Ramos (cell line): ENCODE data around the gene NELFCD.

ENCODE experiments used
- in situ Hi-C: fragments of 300-500 bp; cut with MboI; formaldehyde crosslinking; loops from one replicate; pipeline ENCODE4 v1.14.3; 2022; ENCODE audit warnings: low sequenced_read_pairs; ENCODE audit not compliant: unreplicated experiment

The NELFCD gene

GRCh38 chr20:58971429-58971828 lies 9.6 kb upstream of the NELFCD start:
- in situ Hi-C loops, result no loop called here

- in situ Hi-C loops, result no loop called here
Observed at GRCh38 chr20:58973179-58973578, 7.9 kb upstream of the NELFCD start.

- in situ Hi-C loops, result no loop called here
Observed at GRCh38 chr20:58973866-58974265, 7.2 kb upstream of the NELFCD start.

- in situ Hi-C loops, result no loop called here
Observed at GRCh38 chr20:58975353-58975752, 5.7 kb upstream of the NELFCD start.

- in situ Hi-C loops, result no loop called here
Observed at GRCh38 chr20:58976061-58976730, 4.9 kb upstream of the NELFCD start.

DNA sequence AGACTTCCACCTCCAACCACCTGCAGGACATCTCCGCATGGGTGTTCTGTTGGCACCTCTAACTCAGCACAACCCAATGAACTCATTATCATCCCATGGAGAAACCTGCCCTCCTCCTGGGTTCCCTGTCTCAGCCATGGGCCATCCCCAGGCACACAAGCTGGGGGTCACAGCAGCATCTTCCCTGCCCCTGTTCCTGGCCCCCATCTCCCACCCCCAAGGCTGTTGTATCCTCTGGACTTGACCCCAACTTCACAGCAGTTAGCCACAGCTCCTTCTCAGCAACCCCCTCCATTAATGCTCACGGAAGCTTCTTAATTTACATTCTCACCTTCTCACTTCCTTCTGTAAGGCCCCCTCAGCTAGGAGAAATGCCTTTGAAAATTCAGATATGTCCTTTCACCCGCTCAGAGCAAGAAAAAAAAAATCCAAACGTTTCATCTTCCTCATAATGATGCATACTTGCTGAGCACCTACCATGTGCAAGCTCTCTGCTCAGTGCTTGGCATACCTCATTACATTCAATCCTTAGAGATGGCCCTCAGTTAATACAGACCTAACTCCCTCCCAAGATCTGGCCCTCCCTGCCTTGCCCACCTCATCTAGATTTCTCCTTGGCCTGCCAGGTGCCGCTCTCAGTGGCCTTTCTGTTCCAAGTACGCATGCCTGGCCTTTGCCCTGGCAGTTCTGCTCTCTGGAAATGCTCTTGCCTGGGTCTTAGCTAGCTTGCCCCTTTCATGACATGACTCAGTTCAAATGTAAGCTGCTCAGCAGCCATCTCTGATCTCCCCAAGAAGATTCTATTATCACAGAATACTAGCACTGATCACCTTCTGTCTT lies 2.5 kb upstream of the NELFCD start:
- in situ Hi-C loops, result no loop called here

DNA sequence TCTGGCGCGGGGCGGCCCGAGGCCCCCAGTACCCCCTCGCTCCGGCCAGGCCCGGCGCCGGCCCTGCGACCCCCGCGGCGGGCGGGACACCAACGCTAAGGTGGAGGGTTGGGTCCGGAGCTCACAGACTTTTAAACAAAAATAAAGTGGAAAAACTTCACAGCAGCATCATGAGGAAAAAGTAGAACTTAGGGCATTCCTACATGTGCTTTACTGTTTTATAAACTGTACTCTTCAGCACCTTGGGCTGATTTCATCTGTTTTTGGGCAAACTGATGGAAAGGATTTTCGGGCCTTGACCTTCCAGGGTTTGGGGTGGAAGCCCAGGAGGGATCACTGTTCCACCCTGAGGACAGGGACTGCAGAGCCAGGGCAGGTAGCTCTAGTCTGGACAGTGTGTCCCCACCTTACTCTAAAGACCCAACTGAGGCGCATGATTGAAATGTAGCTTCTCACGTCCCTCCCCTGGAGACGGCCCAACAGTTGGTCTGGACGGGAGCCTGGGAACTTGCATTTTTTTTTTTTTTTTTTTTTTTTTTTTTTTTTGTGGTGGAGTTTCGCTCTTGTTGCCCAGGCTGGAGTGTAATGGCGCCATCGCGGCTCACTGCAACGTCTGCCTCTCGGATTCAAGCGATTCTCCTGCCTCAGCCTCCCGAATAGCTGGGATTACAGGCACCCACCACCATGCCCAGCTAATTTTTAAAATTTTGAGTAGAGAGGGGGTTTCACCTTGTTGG lies 740 bp downstream of the NELFCD start:
- in situ Hi-C loops, result loop anchor here (5.0 kb wide), 1 partner anchor 74 kb away; no protein-coding TSS in a partner anchor

- in situ Hi-C loops, result loop anchor here (5.0 kb wide), 1 partner anchor 75 kb away; no protein-coding TSS in a partner anchor
Observed at GRCh38 chr20:58982406-58983114, 1.5 kb downstream of the NELFCD start.

GRCh38 chr20:58983115-58983468 lies 2.0 kb downstream of the NELFCD start:
- in situ Hi-C loops, result loop anchor here (5.0 kb wide), 1 partner anchor 76 kb away; no protein-coding TSS in a partner anchor

GRCh38 chr20:58984691-58985090 lies 3.6 kb downstream of the NELFCD start:
- in situ Hi-C loops, result loop anchor here (5.0 kb wide), 1 partner anchor 77 kb away; no protein-coding TSS in a partner anchor

- in situ Hi-C loops, result no loop called here
Observed at GRCh38 chr20:58985656-58986055, 4.6 kb downstream of the NELFCD start.

- in situ Hi-C loops, result no loop called here
Observed at GRCh38 chr20:58986286-58986967, 5.4 kb downstream of the NELFCD start.

- in situ Hi-C loops, result no loop called here
Observed at GRCh38 chr20:58986968-58987517, 6.0 kb downstream of the NELFCD start.

DNA sequence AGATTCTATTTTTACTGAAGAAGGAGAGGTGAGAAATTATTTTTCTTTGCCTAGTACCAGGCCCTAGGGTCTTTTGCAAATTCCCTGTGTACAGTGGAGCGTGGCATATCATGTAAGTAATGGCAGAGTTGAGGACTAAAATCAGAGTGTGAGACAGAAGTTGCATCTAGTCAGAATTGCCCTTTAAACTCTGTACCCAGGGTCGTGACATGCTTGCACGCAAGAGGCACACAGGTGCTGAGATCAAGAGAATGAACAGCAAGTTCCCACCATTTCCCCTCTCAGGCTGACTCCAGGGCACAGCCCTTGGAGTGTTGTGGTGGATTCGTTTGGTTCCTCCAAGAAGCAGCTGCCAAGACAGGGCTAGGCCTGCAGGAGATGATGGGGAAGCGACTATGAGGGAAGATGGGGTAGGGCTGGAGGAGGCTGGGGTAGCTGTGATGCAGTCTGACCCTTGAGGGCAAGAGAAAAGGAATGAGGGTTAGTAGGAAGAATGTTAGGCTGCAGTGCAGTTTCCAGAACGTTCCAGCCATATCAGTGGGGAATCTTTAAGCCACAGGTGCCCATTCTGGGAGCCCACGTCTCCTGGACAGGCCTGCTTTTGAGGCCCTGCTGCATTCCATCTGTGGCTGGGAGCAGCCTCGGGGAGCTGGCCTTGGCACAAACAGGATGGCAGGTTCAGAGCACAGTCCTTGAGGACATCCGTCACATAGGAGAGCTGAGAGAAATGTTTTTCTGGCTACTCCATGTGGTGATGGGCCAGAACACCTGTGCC lies 6.9 kb downstream of the NELFCD start:
- in situ Hi-C loops, result no loop called here

- in situ Hi-C loops, result no loop called here
Observed at GRCh38 chr20:58988565-58988882, 7.5 kb downstream of the NELFCD start.

- in situ Hi-C loops, result no loop called here
Observed at GRCh38 chr20:58989196-58989595, 8.1 kb downstream of the NELFCD start.

- in situ Hi-C loops, result no loop called here
Observed at GRCh38 chr20:58990651-58991445, 9.8 kb downstream of the NELFCD start.

DNA sequence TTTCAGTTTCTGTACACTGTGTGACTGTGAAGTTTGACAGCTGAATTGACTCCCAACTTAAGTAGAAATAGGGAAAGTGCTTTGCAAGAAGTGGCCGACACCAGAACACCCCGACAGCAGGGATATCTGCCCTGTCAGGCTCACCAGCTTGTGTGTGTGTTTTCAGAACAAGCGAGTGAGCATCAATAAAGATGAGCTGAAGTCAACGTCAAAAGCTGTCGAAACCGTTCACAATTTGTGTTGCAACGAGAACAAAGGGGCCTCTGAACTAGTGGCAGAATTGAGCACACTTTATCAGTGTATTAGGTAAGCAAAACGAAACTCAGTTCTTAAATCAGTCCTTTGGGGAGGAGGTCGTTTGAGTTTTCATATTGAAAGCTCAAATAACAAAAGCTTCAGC lies 10.7 kb downstream of the NELFCD start:
- in situ Hi-C loops, result no loop called here
